ENCODE results near the gene ANGPTL2. TPM values are rescaled to one million over a fixed set of nuclear protein-coding genes. Genes with fewer than 3 reads are reported as not detected.

Gene ANGPTL2
- total RNA-seq, 2 donors from 2014 or later = 2.7 to 15.1 TPM

GRCh38 chr9:127084076-127085039 is 38.1 kb downstream of the ANGPTL2 start:
- Histone ChIP-seq H3K4me3 (no peak overlapping the region), H3K4me1 (no peaks in the 10 kb centered on the region), H3K36me3 (no peaks in the 10 kb centered on the region), H3K9me3 (no peaks in the 10 kb centered on the region), H3K27ac (no peak overlapping the region), H3K9ac (ENCODE audit: low read depth in 2 of 2, low read length in 2 of 2) (no peak overlapping the region), H3K27me3 (no peaks in the 10 kb centered on the region)
- no peak for DNase-seq
- intact Hi-C loops (cut with DNase I) = no loop called here
- TF ChIP-seq CTCF (IDR thresholded peaks at IDR 0.05) = no peak

- no peaks in the 10 kb centered on the region for H3K36me3 ChIP-seq
Observed at GRCh38 chr9:127083138-127083980, 39.1 kb downstream of the ANGPTL2 start.

GRCh38 chr9:127081250-127082185 is 40.9 kb downstream of the ANGPTL2 start:
- intact Hi-C loops (cut with DNase I) = no loop called here
- DNase-seq = no peak
- no peaks in the 10 kb centered on the region for H3K27me3 ChIP-seq

More at GRCh38 chr9:127083138-127083980, 39.1 kb downstream of the ANGPTL2 start:
- Histone ChIP-seq H3K9me3 (no peaks in the 10 kb centered on the region), H3K9ac (ENCODE audit: low read depth in 2 of 2, low read length in 2 of 2) (no peak overlapping the region), H3K27ac (no peak overlapping the region), H3K27me3 (no peaks in the 10 kb centered on the region), H3K4me1 (no peaks in the 10 kb centered on the region), H3K4me3 (no peak overlapping the region)
- no peak for DNase-seq
- intact Hi-C loops (cut with DNase I) = no loop called here
- TF ChIP-seq CTCF (IDR thresholded peaks at IDR 0.05) = no peak

GRCh38 chr9:127079446-127080140 is 42.8 kb downstream of the ANGPTL2 start:
- Histone ChIP-seq H3K27ac (no peak overlapping the region), H3K9me3 (no peaks in the 10 kb centered on the region), H3K9ac (ENCODE audit: low read depth in 2 of 2, low read length in 2 of 2) (no peak overlapping the region), H3K27me3 (no peaks in the 10 kb centered on the region), H3K4me3 (no peak overlapping the region), H3K4me1 (no peaks in the 10 kb centered on the region), H3K36me3 (no peaks in the 10 kb centered on the region)
- no peak for TF ChIP-seq CTCF (IDR thresholded peaks at IDR 0.05)
- DNase-seq = no peak
- intact Hi-C loops (cut with DNase I) = no loop called here

More at GRCh38 chr9:127081250-127082185, 40.9 kb downstream of the ANGPTL2 start:
- H3K9ac ChIP-seq (ENCODE audit: low read depth in 2 of 2, low read length in 2 of 2) = no peak overlapping the region
- no peak overlapping the region for H3K27ac ChIP-seq
- H3K4me1 ChIP-seq = no peaks in the 10 kb centered on the region
- no peaks in the 10 kb centered on the region for H3K36me3 ChIP-seq
- no peaks in the 10 kb centered on the region for H3K9me3 ChIP-seq
- no peak overlapping the region for H3K4me3 ChIP-seq
- TF ChIP-seq CTCF (IDR thresholded peaks at IDR 0.05) = no peak

Measured in colonic mucosa (tissue), 4 donors.